OCI-LY3 (cell line): ENCODE measurements around the gene CREB3L2.

Experiments
- EZH2phosphoT487 ChIP-seq: fragments of 200-600 bp; shearing (Covaris generic); IDR thresholded peaks from 2 replicates; pipeline ENCODE4 v1.6.1; 2018; ENCODE audit warnings: antibody characterized with exemption, mixed run types, low read depth
- TF ChIP-seq, protein P1 (sequence below): fragments of 200-600, 300-600 bp; sonication (generic); IDR thresholded peaks from 2 replicates; pipeline ENCODE4 v1.5.1; 2014; ENCODE audit warnings: antibody characterized with exemption, low read length, low read depth

DNA sequence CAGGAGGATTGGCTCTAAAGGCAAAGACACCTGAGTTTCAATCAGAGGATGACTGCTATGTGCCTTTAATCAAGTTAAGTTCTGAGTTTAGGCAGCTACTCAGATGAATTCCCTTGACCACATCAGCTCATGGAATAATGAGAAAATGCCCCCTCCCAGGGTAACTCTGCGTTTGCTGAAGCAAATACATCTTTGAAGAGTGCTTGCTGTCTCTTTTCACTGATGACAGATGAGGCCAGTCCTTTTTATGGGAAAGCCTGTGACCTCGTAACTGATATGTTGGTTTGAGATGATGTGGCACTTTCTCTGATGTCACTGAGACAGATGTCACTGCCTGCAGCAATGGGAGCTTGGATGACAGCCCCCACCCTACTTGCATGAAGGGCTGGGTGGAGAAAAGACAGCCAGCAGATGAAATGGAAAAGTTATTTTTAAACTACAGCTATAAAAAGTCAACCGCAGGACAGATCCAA is 111.4 kb downstream of the CREB3L2 start:
- TF ChIP-seq, protein P1, sequence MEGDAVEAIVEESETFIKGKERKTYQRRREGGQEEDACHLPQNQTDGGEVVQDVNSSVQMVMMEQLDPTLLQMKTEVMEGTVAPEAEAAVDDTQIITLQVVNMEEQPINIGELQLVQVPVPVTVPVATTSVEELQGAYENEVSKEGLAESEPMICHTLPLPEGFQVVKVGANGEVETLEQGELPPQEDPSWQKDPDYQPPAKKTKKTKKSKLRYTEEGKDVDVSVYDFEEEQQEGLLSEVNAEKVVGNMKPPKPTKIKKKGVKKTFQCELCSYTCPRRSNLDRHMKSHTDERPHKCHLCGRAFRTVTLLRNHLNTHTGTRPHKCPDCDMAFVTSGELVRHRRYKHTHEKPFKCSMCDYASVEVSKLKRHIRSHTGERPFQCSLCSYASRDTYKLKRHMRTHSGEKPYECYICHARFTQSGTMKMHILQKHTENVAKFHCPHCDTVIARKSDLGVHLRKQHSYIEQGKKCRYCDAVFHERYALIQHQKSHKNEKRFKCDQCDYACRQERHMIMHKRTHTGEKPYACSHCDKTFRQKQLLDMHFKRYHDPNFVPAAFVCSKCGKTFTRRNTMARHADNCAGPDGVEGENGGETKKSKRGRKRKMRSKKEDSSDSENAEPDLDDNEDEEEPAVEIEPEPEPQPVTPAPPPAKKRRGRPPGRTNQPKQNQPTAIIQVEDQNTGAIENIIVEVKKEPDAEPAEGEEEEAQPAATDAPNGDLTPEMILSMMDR: no peak
- TF ChIP-seq EZH2phosphoT487: no peak
